ENCODE measurements around the gene SELENOK.
A peak's percentile ranks its signal among the peaks of the same experiment; 100 is the strongest.

SELENOK gene

GRCh38 chr3:53884623-53885022 lies 7.0 kb downstream of the SELENOK start:
- DNase-seq (ENCODE audit: low read depth in 3 of 3, low spot score in 1 of 3): no peak

DNA sequence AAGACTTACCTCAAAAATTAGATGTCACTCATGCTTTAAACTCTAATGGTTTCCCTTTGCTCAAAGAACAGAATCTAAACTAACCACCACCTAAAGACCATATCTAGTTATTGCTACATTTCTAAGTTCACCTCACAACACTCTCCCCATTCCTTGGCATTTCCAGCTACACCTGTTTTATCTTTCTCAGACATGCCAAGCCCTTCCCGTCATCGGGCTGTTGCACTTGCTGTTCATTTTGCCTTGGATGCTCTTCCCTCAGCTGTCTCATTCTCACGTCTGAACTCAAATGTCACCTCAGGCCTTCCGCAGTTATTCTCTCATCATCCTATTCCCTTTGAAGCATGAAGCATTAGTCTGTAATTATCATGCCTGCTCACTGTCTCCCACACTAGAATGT lies 8.7 kb downstream of the SELENOK start:
- DNase-seq (ENCODE audit: low read depth in 3 of 3, low spot score in 1 of 3): no peak

DNA sequence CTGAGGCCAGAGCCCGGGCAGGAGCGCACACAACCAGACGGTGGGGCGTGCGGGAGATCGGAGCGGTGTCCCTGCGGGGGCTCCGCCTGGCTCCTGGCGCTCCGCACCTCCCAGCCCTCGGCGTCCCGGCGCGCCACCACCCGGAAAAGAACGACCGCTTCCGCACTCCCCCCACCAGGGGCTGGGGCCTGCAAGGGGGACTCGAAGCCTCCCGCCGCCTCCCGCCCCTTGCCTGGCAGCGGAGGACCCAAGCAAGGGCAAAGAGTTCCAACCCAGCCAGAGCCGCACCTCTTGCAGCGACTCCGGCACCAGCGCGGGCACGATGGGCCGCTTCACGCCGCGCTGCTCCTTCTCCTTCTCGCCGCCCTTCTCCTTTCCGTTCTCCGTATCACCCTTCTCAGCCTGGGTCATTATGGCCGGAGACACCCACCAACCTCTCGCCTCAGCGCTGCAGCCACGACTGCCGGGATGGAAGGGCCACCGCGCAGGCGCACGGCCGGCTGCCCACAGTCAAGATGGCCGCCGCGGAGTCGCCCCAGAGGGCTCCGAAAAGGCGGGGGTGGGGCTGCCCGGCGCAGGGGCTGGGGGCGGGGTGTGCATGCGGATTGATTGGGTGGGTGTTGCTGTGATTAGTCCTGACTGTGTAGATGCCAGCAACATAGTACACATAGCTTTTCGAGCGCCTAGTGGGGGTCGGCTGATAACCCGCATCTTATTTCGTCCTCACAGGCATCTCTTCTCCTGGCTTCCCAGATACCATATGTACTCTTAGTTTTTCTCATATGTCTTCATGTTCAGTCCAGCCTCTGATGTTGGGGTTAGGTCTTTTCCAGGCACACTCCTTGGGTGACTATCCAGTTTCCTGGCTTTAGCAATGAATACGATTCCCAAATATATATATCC lies 9.7 kb downstream of the SELENOK start, which contains the start of gene ACTR8:
Gene ACTR8, minus strand, starts transcription at position 462 of the 903 bp plus-strand sequence. Its CDS starts 51 bp downstream, at position 411.
- peak; percentile 59 to 85 (median 70) for DNase-seq (ENCODE audit: low read depth in 3 of 3, low spot score in 1 of 3)

DNA sequence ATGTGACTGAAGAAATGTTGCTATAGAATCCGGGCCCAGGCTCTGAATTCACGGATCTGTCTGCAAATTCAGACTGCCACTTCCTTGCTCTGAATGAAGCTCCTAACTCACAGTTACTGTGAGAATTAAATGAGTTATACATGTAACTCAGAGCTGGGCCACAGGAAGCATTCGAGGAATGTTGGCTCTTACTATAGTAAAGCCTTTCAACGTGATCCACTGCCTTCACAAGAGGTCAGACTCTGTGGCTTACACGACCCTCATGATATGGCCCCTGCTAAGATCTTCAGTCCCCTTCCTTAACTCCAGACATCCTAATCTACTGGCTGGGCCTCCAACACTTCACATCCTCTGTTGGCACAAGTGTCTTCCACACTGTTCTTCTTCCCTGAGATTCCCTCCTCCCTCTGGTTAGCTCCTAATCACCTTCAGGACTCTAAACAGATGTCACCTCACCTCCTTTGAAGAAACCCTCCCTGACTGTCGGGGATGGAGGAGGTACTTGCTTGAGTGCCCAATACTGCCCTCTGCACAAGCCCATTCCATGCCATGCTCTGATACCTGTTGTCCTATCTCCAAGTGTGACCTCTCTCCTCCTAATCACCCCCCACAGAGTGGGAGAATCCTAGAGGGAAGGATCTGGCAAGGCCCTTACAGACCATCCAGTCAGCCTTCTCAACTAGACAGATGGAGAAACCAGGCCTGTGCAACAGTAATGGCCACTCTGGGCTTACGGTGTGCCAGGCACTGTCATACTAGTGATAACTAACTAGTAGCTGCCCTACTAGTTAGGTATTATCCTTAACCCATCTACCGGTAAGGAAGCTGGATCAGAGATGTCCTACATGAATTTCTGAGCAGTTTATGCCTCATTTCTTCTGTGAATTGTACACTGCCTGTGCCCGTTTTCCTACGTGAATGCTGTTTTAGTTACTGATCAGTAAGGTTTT lies 11.0 kb downstream of the SELENOK start:
- DNase-seq (ENCODE audit: low read depth in 3 of 3, low spot score in 1 of 3): no peak

DNA sequence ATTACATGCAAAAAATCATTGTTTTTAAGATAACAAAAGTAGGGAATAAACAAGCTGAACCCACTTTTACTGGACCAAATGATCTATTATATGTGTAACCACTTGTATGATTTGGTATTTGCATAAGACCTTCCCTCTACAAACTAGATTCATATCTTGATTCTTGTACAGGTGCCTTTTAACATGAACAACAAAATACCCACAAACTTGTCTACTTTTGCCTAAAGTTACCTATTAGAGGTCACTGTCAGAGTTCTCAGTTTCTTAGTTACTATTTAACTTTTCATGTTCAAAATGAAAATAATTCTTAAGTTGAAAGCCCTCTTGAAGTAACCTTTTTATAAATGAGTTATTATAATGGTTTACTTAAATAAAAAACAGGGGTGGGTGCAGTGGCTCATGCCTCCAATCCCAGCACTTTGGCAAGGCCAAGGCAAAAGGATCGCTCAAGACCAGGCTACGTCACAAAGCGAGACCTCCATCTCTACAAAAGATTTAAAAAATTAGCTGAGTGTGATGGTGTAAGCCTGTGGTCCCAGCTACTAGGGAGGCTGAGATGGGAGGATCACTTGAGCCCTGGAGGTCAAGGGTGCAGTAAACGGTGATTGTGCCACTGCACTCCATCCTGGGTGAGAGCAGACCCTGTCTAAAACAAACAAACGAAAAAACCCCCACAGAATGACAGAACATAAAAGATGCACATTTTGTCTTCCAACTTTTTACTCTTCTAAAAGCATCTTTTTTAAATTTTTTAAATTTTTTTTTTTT lies 25.7 kb downstream of the SELENOK start:
- no peak for DNase-seq (ENCODE audit: low read depth in 3 of 3, low spot score in 1 of 3)

DNA sequence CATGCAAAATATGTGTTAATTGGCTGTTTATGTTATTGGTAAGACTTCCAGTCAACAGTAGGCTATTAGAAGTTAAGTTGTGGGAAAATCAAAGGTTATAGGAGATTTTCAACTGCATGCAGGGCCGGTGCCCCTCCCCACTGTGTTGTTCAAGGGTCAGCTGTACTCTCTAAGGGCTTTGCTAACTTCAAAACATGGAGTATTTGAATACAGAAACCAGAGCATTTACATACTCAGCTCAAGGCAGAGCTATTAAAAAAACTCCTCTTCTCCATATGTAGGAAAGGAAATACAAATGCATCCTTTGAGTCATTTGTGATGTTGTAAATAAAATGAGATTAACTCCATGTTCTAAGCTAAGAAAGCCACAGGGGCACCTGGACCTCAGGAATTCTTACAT lies 28.5 kb downstream of the SELENOK start:
- DNase-seq (ENCODE audit: low read depth in 3 of 3, low spot score in 1 of 3): no peak

GRCh38 chr3:53862241-53862640 lies 29.4 kb downstream of the SELENOK start:
- no peak for DNase-seq (ENCODE audit: low read depth in 3 of 3, low spot score in 1 of 3)

- no peak for DNase-seq (ENCODE audit: low read depth in 3 of 3, low spot score in 1 of 3)
Measured at GRCh38 chr3:53860196-53860595, 31.5 kb downstream of the SELENOK start.

- DNase-seq (ENCODE audit: low read depth in 3 of 3, low spot score in 1 of 3): no peak
Measured at GRCh38 chr3:53859178-53859577, 32.5 kb downstream of the SELENOK start.

GRCh38 chr3:53858096-53858741 lies 33.4 kb downstream of the SELENOK start:
- DNase-seq (ENCODE audit: low read depth in 3 of 3, low spot score in 1 of 3): no peak

GRCh38 chr3:53856964-53857363 lies 34.7 kb downstream of the SELENOK start:
- no peak for DNase-seq (ENCODE audit: low read depth in 3 of 3, low spot score in 1 of 3)

DNA sequence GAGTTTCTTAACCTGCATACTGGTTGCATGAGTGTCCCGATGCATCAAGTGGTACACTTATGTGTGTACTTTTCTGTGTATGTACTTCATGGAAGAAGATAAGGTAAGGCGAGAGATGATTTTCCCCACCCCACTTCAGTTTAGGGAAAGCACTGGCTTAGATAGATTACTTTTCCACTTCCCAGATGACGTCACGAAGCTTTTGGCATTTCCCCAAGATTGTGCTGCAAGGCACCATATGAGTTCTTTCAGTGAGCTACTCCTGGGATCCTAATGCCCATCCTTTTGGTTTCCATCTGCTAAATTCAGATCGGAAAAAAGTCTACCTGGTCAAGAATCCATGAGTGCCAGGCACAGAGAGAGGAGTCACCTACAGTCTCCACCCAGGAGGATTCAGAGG lies 40.8 kb downstream of the SELENOK start:
- no peak for DNase-seq (ENCODE audit: low read depth in 3 of 3, low spot score in 1 of 3)

DNA sequence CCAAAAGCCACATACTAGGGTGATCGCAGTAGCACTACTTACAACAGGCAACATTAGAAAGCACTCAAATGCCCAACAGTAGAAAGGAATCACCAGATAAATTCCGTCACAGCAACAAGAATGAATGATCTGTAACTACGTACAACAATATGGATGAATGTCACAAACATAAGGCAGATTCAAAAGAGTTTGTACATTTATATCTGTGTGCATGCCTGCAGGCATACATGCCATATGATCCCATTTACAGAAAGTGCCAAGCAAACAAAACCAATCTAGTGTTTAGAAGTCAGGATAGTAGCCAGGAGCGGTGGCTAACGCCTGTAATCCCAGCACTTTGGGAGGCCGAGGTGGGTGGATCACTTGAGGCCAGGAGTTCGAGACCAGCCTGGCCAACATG lies 41.7 kb downstream of the SELENOK start:
- no peak for DNase-seq (ENCODE audit: low read depth in 3 of 3, low spot score in 1 of 3)

GRCh38 chr3:53846851-53847155 lies 44.9 kb downstream of the SELENOK start:
- no peak for DNase-seq (ENCODE audit: low read depth in 3 of 3, low spot score in 1 of 3)

GRCh38 chr3:53846134-53846850 lies 45.4 kb downstream of the SELENOK start, which contains the start of the genes CHDH and IL17RB:
Gene CHDH (minus strand): TSS chr3:53846419. CDS start chr3:53824008, 22,411 bp downstream.
Gene IL17RB (plus strand): TSS chr3:53846568. CDS start chr3:53846589, 21 bp downstream.
- no peak for DNase-seq (ENCODE audit: low read depth in 3 of 3, low spot score in 1 of 3)

DNA sequence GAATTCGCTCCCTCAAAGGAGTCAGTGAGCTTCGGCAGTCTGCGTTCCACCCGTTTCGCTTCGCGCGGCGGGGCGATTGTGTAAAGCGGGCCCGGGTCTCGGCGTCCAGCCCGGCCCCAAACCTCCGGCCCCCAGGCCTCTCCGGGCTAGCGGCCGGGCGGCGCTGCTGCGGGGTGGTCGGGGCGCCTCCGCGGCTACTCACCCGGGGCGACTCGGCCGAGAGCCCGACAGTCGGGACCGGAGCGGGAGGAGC lies 45.9 kb downstream of the SELENOK start:
- no peak for DNase-seq (ENCODE audit: low read depth in 3 of 3, low spot score in 1 of 3)

- DNase-seq (ENCODE audit: low read depth in 3 of 3, low spot score in 1 of 3): no peak
Measured at GRCh38 chr3:53845103-53845880, 46.4 kb downstream of the SELENOK start.

DNA sequence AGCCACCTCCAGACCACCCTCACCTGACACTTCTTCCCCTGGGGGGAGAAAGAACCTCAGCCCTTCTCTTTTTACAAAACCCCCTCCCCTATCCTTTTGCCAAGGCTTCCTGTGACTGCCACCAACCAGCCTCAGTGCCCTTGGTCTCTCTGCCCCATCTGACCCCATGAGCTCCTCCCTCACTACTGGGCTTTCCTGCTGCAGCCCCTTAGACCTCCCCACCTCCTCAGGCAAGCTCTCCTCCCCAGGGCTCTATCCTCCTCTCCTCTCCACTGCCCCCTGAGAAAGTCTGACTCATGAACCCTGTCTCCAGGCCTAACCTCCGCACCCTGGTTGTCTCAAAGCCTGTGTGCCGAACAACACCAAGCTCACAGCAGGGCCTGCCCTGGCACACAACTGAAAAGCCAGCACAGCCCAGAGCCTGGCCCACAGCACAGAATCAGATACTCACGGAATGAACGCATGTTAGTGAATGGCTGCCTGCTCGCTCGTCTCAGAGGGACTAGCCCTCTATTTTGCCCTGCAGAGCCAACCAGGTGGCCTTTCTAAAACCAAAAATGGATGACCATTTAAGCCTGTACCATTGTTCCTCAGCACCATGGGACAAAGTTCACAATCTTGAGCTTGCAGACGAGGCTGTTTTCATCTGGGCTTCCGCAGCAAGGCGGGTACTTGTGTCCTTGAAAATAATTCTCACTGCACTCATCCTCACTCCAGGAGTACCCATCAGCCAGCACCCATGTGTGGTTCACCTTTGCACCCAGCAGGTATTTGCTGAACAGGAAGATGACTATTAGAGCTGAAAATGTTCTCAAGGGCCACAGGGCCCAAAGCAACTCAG lies 47.2 kb downstream of the SELENOK start:
- no peak for DNase-seq (ENCODE audit: low read depth in 3 of 3, low spot score in 1 of 3)

All from stimulated activated CD4-positive, alpha-beta T cell treated with anti-CD3 and anti-CD28 coated beads, TNF-alpha, amount 100 ng/mL, for 1 hour (primary cell).